NT2/D1 (cell line): ENCODE data around the gene MSH6.

Experiments
- DNase-seq: peaks from one replicate; pipeline ENCODE4 v3.0.0-alpha.2; 2011; ENCODE audit warnings: low read depth, low spot score
- H3K27me3 ChIP-seq: 2 replicates; pipeline ENCODE4 v1.6.0; 2011; ENCODE audit warnings: mild to moderate bottlenecking; ENCODE audit not compliant: insufficient read length, insufficient read depth
- H3K36me3 ChIP-seq: 2 replicates; pipeline ENCODE4 v1.6.1; 2011; ENCODE audit warnings: mild to moderate bottlenecking, low read length, mixed read lengths; ENCODE audit not compliant: insufficient read depth, insufficient read length
- H3K4me1 ChIP-seq: 2 replicates; pipeline ENCODE4 v1.5.1; 2011; ENCODE audit not compliant: insufficient read depth, insufficient read length
- H3K4me3 ChIP-seq: 2 replicates; pipeline ENCODE4 v1.5.1; 2011; ENCODE audit warnings: low read depth; ENCODE audit not compliant: insufficient read length
- H3K9ac ChIP-seq: 2 replicates; pipeline ENCODE4 v1.6.0; 2011; ENCODE audit warnings: low read depth; ENCODE audit not compliant: insufficient read length
- H3K9me3 ChIP-seq: 2 replicates; pipeline ENCODE4 v1.5.1; 2011; ENCODE audit warnings: mild to moderate bottlenecking, low read length; ENCODE audit not compliant: insufficient read depth
- SUZ12 ChIP-seq: IDR thresholded peaks from 2 replicates; pipeline ENCODE4 v1.6.1; 2011; ENCODE audit not compliant: insufficient read length, insufficient read depth; ENCODE audit errors: extremely low read depth
- YY1 ChIP-seq: IDR thresholded peaks from 2 replicates; pipeline ENCODE4 v1.6.1; 2011; ENCODE audit not compliant: insufficient read length, insufficient read depth
- ZNF274 ChIP-seq: IDR thresholded peaks from 2 replicates; pipeline ENCODE4 v1.6.1; 2011; ENCODE audit warnings: mild to moderate bottlenecking, low read depth, low read length

The MSH6 gene

GRCh38 chr2:47782671-47783485, at the start of gene MSH6:
Gene MSH6 (plus strand): TSS chr2:47783145. CDS start chr2:47783234, 89 bp downstream.
- H3K27me3 ChIP-seq, result no peaks in the 10 kb centered on the region
- H3K4me1 ChIP-seq, result no peaks in the 10 kb centered on the region
- H3K9me3 ChIP-seq, result no peaks in the 10 kb centered on the region
- TF ChIP-seq YY1 (no peak), SUZ12 (no peak), ZNF274 (no peak)
- peak; percentile 79 for DNase-seq
- H3K4me3 ChIP-seq, result peak within 1 kb of the TSS; percentile 83
- peak within 1 kb of the TSS; percentile 96 for H3K9ac ChIP-seq
- H3K36me3 ChIP-seq, result peaks cover 21% of the 10 kb centered on the region

DNA sequence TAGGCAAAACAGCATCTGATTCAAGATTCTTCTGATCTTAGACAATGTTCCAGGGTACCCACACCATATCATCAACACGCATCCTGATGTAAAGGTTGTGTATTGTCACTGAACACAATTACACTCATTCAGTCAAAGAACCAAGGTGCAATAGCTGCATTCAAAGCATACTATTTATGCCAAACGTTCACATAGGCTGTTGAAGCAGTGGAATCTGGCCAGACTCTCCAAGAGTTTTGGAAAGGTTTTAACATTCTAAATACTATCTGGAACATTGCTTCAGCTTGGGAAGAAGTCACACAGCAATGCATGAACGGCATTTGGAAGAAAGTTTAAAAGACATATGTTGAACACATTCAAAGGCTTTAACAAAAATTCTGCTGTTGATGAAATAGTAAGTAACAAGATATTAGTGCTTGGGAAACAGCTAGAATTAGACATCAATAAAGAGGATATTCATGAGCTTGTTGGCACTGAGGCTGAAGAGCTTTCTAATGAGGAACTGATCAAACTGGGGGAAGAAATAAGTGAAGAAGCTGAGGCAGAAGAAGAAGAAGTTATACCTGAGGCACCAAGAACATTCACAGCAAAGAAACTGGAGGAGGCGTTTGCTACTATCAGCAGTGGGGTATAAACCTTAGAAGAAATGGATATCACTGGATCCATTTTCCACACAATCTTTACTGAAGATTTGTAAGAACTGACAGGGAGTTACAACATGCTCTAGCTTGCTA, 47.6 kb upstream of the MSH6 start:
- Histone ChIP-seq H3K4me3 (no peak overlapping the region), H3K4me1 (no peaks in the 10 kb centered on the region), H3K27me3 (no peaks in the 10 kb centered on the region), H3K9me3 (no peaks in the 10 kb centered on the region), H3K36me3 (no peaks in the 10 kb centered on the region), H3K9ac (no peak overlapping the region)
- DNase-seq, result no peak
- TF ChIP-seq SUZ12, result no peak
- TF ChIP-seq ZNF274, result no peak
- no peak for TF ChIP-seq YY1

- Histone ChIP-seq H3K9me3 (no peaks in the 10 kb centered on the region), H3K9ac (no peak overlapping the region), H3K4me3 (no peak overlapping the region), H3K27me3 (no peaks in the 10 kb centered on the region), H3K4me1 (no peaks in the 10 kb centered on the region), H3K36me3 (no peaks in the 10 kb centered on the region)
- TF ChIP-seq YY1 (no peak), ZNF274 (no peak), SUZ12 (no peak)
- no peak for DNase-seq
Measured at GRCh38 chr2:47735912-47736311, 47.0 kb upstream of the MSH6 start.

DNA sequence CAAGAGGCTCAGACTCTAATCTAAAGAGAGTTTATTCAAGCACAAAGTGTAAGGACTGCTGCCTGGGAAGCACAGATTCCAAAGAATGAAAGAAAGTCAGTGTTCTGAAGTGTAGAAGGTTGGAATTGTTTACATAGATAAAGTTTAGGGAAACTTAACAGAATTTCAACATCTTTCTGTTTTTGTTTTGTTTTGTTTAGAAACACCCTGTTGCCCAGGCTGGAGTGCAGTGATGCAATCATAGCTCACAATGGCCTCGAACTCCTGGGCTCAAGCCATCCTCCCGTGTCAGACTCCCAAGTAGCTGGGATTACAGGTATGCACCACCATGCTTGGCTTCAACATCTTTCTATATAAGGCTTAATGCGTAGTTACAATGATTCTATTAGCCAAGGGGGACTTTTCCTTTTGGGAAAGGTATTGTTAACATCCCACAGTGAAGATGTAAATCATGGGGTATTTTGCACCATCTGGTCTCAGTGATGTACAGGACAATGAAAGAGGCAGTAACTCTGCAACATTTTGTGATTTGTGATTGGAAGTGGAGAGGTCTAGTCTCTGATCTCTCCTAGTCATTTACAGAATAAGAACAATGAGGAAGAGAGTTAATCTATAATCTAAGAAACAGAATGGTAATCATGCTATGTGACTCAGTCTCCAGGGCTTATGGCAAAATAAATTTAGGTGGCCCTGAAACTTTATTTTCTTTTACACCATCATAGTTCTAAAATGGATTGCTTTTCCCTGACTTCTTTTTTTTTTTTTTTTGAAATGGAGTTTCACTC, 45.6 kb upstream of the MSH6 start:
- Histone ChIP-seq H3K4me1 (peaks cover 3% of the 10 kb centered on the region), H3K9ac (no peak overlapping the region), H3K9me3 (no peaks in the 10 kb centered on the region), H3K36me3 (no peaks in the 10 kb centered on the region), H3K4me3 (no peak overlapping the region), H3K27me3 (no peaks in the 10 kb centered on the region)
- no peak for DNase-seq
- no peak for TF ChIP-seq ZNF274
- no peak for TF ChIP-seq SUZ12
- no peak for TF ChIP-seq YY1

DNA sequence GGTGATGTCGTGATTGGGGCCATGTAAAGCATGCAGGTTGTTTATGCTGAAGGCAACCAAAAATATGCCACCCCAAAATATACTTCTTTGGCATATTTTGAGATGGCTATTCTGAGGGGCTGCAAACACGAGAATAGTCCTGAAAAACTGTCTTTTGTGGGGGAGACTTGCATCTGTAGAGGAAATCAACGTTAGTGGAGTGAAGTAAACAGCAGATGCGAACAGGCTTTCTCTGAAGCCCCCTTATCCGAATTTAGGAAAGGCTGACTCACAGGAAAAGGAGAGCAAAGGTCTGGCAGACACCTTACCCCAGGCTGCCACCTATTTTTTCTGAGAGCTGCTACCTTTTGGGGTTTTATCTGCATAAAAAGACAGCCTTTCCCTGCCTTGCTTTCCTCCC, 44.6 kb upstream of the MSH6 start:
- no peaks in the 10 kb centered on the region for H3K9me3 ChIP-seq
- no peaks in the 10 kb centered on the region for H3K27me3 ChIP-seq
- TF ChIP-seq SUZ12 (no peak), ZNF274 (no peak), YY1 (no peak)
- peaks cover 3% of the 10 kb centered on the region for H3K4me1 ChIP-seq
- DNase-seq, result no peak
- H3K36me3 ChIP-seq, result no peaks in the 10 kb centered on the region
- no peak overlapping the region for H3K4me3 ChIP-seq
- no peak overlapping the region for H3K9ac ChIP-seq

DNA sequence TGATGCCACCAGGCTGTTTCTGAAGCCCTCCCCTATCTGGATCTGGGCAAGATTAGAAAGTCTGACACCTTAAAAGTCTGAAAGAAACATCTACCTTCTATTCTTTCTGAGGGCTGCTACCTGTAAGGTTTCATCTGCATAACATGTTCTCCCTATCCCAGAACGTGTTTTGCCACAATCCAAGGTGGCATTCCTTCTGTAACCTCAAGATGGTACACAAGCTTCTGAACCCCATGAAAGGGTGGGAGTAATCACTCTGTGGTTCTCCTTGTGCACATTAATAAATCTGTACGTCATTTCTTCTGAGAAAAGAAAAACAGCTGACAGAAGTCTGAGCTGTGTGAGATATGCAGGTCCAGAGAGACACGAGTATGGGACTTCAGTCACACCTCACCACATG, 41.8 kb upstream of the MSH6 start:
- TF ChIP-seq SUZ12 (no peak), YY1 (no peak), ZNF274 (no peak)
- Histone ChIP-seq H3K36me3 (no peaks in the 10 kb centered on the region), H3K4me1 (peaks cover 3% of the 10 kb centered on the region)

GRCh38 chr2:47741637-47742036, 41.3 kb upstream of the MSH6 start:
- TF ChIP-seq YY1 (no peak), ZNF274 (no peak), SUZ12 (no peak)
- no peaks in the 10 kb centered on the region for H3K36me3 ChIP-seq
- H3K4me1 ChIP-seq, result peaks cover 3% of the 10 kb centered on the region
- DNase-seq, result no peak
- H3K9ac ChIP-seq, result no peak overlapping the region
- no peak overlapping the region for H3K4me3 ChIP-seq
- H3K27me3 ChIP-seq, result no peaks in the 10 kb centered on the region
- no peaks in the 10 kb centered on the region for H3K9me3 ChIP-seq

More for the DNA sequence above, 41.8 kb upstream of the MSH6 start:
- no peak overlapping the region for H3K9ac ChIP-seq
- no peaks in the 10 kb centered on the region for H3K9me3 ChIP-seq
- H3K27me3 ChIP-seq, result no peaks in the 10 kb centered on the region
- no peak for DNase-seq
- no peak overlapping the region for H3K4me3 ChIP-seq
